OCI-LY7 (cell line): Measurements from ENCODE around the gene KHDC1. TPM values are rescaled to one million over a fixed set of nuclear protein-coding genes. Genes with fewer than 3 reads are reported as not detected.

Source experiments
- BruUV-seq: library from RNA; stranded (reverse); fragments of 400-500 nt; replicated peaks from 2 replicates; lab custom pipeline; 2021; lab: Mats Ljungman, UMichigan
- CTCF ChIA-PET: fragments of 300-600 bp; sonication (Branson Sonifier 250); formaldehyde crosslinking; loops from one replicate; lab custom pipeline; 2022; ENCODE audit warnings: antibody characterized with exemption; ENCODE audit not compliant: unreplicated experiment; lab: Charles Lee
- POLR2A ChIA-PET: fragments of 300-600 bp; sonication (Branson Sonifier 250); formaldehyde crosslinking; loops from one replicate; lab custom pipeline; 2022; ENCODE audit warnings: antibody characterized with exemption; lab: Charles Lee
- DNase-seq: peaks from one replicate; pipeline ENCODE4 v3.0.0-alpha.2; 2015; ENCODE audit warnings: low spot score
- H2AFZ ChIP-seq: fragments of 200-600 bp; sonication (generic), shearing (Covaris generic); 2 replicates; pipeline ENCODE4 v1.6.1; 2014; ENCODE audit warnings: mild to moderate bottlenecking, antibody characterized with exemption, low read length, moderate library complexity
- H3K27ac ChIP-seq: fragments of 200-600 bp; sonication (generic); 2 replicates; pipeline ENCODE4 v1.5.1; 2014; ENCODE audit warnings: mixed run types, low read depth, mild to moderate bottlenecking, moderate library complexity, low read length, inconsistent platforms; ENCODE audit not compliant: poor library complexity, severe bottlenecking
- H3K36me3 ChIP-seq: fragments of 200-600 bp; sonication (generic); 2 replicates; pipeline ENCODE4 v1.6.1; 2014; ENCODE audit warnings: mild to moderate bottlenecking, antibody characterized with exemption, low read length, moderate library complexity, mixed read lengths; ENCODE audit not compliant: insufficient read depth
- H3K4me1 ChIP-seq: fragments of 200-600 bp; sonication (generic); 2 replicates; pipeline ENCODE4 v1.5.1; 2014; ENCODE audit warnings: mild to moderate bottlenecking, low read length; ENCODE audit not compliant: insufficient read depth, poor library complexity, severe bottlenecking
- H3K4me2 ChIP-seq: fragments of 200-600 bp; sonication (generic); 2 replicates; pipeline ENCODE4 v1.6.1; 2014; ENCODE audit warnings: mild to moderate bottlenecking, low read length
- H3K4me3 ChIP-seq: fragments of 200-600 bp; sonication (generic); 2 replicates; pipeline ENCODE4 v1.5.1; 2014; ENCODE audit warnings: mild to moderate bottlenecking, low read depth, low read length; ENCODE audit not compliant: poor library complexity, severe bottlenecking
- H3K79me2 ChIP-seq: fragments of 200-600 bp; sonication (generic); 2 replicates; pipeline ENCODE4 v1.6.1; 2016; ENCODE audit warnings: low read depth, mild to moderate bottlenecking, low read length, moderate library complexity, mixed read lengths; ENCODE audit not compliant: insufficient read depth
- H3K9me2 ChIP-seq: fragments of 200-600 bp; sonication (generic); 2 replicates; pipeline ENCODE4 v1.6.1; 2016; ENCODE audit warnings: mild to moderate bottlenecking, low read length, mixed read lengths; ENCODE audit not compliant: insufficient read depth
- H3K9me3 ChIP-seq: fragments of 200-600 bp; sonication (generic); 2 replicates; pipeline ENCODE4 v1.6.1; 2014; ENCODE audit warnings: mild to moderate bottlenecking, mixed run types, low read length, mixed read lengths
- H4K20me1 ChIP-seq: fragments of 200-600 bp; sonication (generic); 2 replicates; pipeline ENCODE4 v1.6.1; 2014; ENCODE audit warnings: mild to moderate bottlenecking, antibody characterized with exemption, low read length, moderate library complexity, mixed read lengths; ENCODE audit not compliant: insufficient read depth
- CTCF ChIP-seq: fragments of 200-600 bp; sonication (generic); conservative IDR thresholded peaks from 2 replicates; pipeline ENCODE4 v1.5.1; 2014; ENCODE audit warnings: mild to moderate bottlenecking, antibody characterized with exemption, low read length, moderate library complexity, mixed read lengths
- EZH2phosphoT487 ChIP-seq: fragments of 200-600 bp; sonication (generic); IDR thresholded peaks from 2 replicates; pipeline ENCODE4 v1.6.1; 2018; ENCODE audit warnings: low read depth, borderline replicate concordance, mild to moderate bottlenecking, mixed run types, antibody characterized with exemption, low read length, moderate library complexity, mixed read lengths
- intact Hi-C: fragments of 100-400 bp; cut with micrococcal nuclease; formaldehyde crosslinking; loops from one replicate; pipeline ENCODE4 v1.10.0; 2022; ENCODE audit not compliant: unreplicated experiment
- total RNA-seq, 2 experiments: library from RNA; depleted of rRNA in 1 of 2; stranded (reverse); fragments of >200 nt in 1 of 2; shearing (Covaris generic) in 1 of 2; gene quantifications; 2 replicates each; pipeline ENCODE4 v1.2.3, GENCODE V29; 2014 to 2022

The KHDC1 gene
- total RNA-seq, 2 experiments from 2014 or later: 16.2 to 22.3 TPM

GRCh38 chr6:73231986-73232391 lies 31.0 kb downstream of the KHDC1 start:
- Histone ChIP-seq H3K4me1 (no peaks in the 10 kb centered on the region), H3K79me2 (no peaks in the 10 kb centered on the region), H3K27ac (no peak overlapping the region), H3K9me2 (no peaks in the 10 kb centered on the region), H3K4me2 (no peak overlapping the region), H3K4me3 (no peak overlapping the region), H2AFZ (no peak overlapping the region), H3K9me3 (no peaks in the 10 kb centered on the region), H3K36me3 (no peaks in the 10 kb centered on the region), H4K20me1 (no peaks in the 10 kb centered on the region)
- POLR2A ChIA-PET: interaction anchor here (0.5 to 0.7 kb wide), 4 partner anchors 44 to 443 kb away, joined by 3 to 4 read pairs (median 4); no protein-coding TSS in a partner anchor
- intact Hi-C loops: no loop called here
- DNase-seq: no peak
- TF ChIP-seq CTCF: no peak
- no peak for TF ChIP-seq EZH2phosphoT487
- no TSS peak for BruUV-seq
- CTCF ChIA-PET: no interaction called here

GRCh38 chr6:73227606-73228255 lies 35.3 kb downstream of the KHDC1 start:
- ChIA-PET CTCF (no interaction called here), POLR2A (interaction anchor here (0.6 to 1.3 kb wide), 4 partner anchors 9 to 34 kb away, joined by 3 to 5 read pairs (median 5); no protein-coding TSS in a partner anchor)
- Histone ChIP-seq H3K79me2 (no peaks in the 10 kb centered on the region), H3K9me2 (no peaks in the 10 kb centered on the region), H3K27ac (no peak overlapping the region), H3K9me3 (no peaks in the 10 kb centered on the region), H3K4me1 (no peaks in the 10 kb centered on the region), H2AFZ (no peak overlapping the region), H3K36me3 (no peaks in the 10 kb centered on the region), H4K20me1 (no peaks in the 10 kb centered on the region), H3K4me2 (no peak overlapping the region), H3K4me3 (no peak overlapping the region)
- intact Hi-C loops: no loop called here
- BruUV-seq: no TSS peak
- TF ChIP-seq EZH2phosphoT487 (no peak), CTCF (no peak)
- DNase-seq: no peak

- ChIA-PET CTCF (no interaction called here), POLR2A (no interaction called here)
- no peak within 1 kb of the TSS for H3K4me2 ChIP-seq
- H4K20me1 ChIP-seq: no peaks in the 10 kb centered on the region
- no peaks in the 10 kb centered on the region for H3K36me3 ChIP-seq
- no peak within 1 kb of the TSS for H3K4me3 ChIP-seq
- intact Hi-C loops: no loop called here
- TF ChIP-seq EZH2phosphoT487 (no peak), CTCF (no peak)
- no TSS peak for BruUV-seq
- DNase-seq: no peak
- no peaks in the 10 kb centered on the region for H3K79me2 ChIP-seq
- H3K27ac ChIP-seq: no peak within 1 kb of the TSS
- no peaks in the 10 kb centered on the region for H3K9me2 ChIP-seq
- no peak within 1 kb of the TSS for H2AFZ ChIP-seq
- no peaks in the 10 kb centered on the region for H3K9me3 ChIP-seq
- no peaks in the 10 kb centered on the region for H3K4me1 ChIP-seq
Measured at GRCh38 chr6:73225396-73225795, 37.6 kb downstream of the KHDC1 start, which contains the start of gene KHDC1L. Gene KHDC1L (minus strand): TSS chr6:73225496. CDS start chr6:73225408, 88 bp downstream.
